ENCODE results near the gene COTL1. TPM values are rescaled to one million over a fixed set of nuclear protein-coding genes. Genes with fewer than 3 reads are reported as not detected.

COTL1 gene
- total and polyA plus RNA-seq, 4 donors: 12.0 to 59.5 (median 23.0) TPM

- Histone ChIP-seq H3K27me3 (ENCODE audit: control insufficient read depth in 4 of 4, insufficient read depth in 4 of 4, low read length in 3 of 4) (no peaks in the 10 kb centered on the region), H3K9me3 (ENCODE audit: control insufficient read depth in 4 of 4, low read length in 3 of 4) (no peaks in the 10 kb centered on the region), H3K36me3 (ENCODE audit: control insufficient read depth in 4 of 4, insufficient read depth in 3 of 4, low read depth in 1 of 4, low read length in 3 of 4) (peaks cover 0 to 3% (median 0%) of the 10 kb centered on the region in 4 donors), H3K9ac (ENCODE audit: low read depth in 1 of 2, low read length in 2 of 2) (no peak overlapping the region), H3K27ac (ENCODE audit: low read depth in 1 of 2, low read length in 2 of 2) (no peak overlapping the region), H3K4me3 (ENCODE audit: low read depth in 1 of 3, low read length in 3 of 3) (no peak overlapping the region), H3K4me1 (ENCODE audit: control insufficient read depth in 4 of 4, insufficient read depth in 4 of 4, low read length in 3 of 4) (no peaks in the 10 kb centered on the region)
- DNase-seq (ENCODE audit: low spot score): no peak
- WGBS: 78% methylated on average over 16 of the region's 16 CpGs
- TF ChIP-seq HNF4G (IDR thresholded peaks at IDR 0.05): no peak
- no peak for TF ChIP-seq FOXA1 (IDR thresholded peaks at IDR 0.05)
- no peak for TF ChIP-seq CTCF (IDR thresholded peaks at IDR 0.05; ENCODE audit: low read depth, low read length, missing input control)
- TF ChIP-seq REST (IDR thresholded peaks at IDR 0.05): no peak
- TF ChIP-seq EGR1 (IDR thresholded peaks at IDR 0.05; ENCODE audit: low read depth in 2 of 2): no peak
- TF ChIP-seq RAD21 (IDR thresholded peaks at IDR 0.05): no peak
- TF ChIP-seq NR2F2 (IDR thresholded peaks at IDR 0.05): no peak
- no peak for TF ChIP-seq GABPA (IDR thresholded peaks at IDR 0.05 in 1 of 2, conservative IDR thresholded peaks at IDR 0.05 in 1 of 2)
- no peak for TF ChIP-seq RXRA (IDR thresholded peaks at IDR 0.05)
- TF ChIP-seq, protein P1, sequence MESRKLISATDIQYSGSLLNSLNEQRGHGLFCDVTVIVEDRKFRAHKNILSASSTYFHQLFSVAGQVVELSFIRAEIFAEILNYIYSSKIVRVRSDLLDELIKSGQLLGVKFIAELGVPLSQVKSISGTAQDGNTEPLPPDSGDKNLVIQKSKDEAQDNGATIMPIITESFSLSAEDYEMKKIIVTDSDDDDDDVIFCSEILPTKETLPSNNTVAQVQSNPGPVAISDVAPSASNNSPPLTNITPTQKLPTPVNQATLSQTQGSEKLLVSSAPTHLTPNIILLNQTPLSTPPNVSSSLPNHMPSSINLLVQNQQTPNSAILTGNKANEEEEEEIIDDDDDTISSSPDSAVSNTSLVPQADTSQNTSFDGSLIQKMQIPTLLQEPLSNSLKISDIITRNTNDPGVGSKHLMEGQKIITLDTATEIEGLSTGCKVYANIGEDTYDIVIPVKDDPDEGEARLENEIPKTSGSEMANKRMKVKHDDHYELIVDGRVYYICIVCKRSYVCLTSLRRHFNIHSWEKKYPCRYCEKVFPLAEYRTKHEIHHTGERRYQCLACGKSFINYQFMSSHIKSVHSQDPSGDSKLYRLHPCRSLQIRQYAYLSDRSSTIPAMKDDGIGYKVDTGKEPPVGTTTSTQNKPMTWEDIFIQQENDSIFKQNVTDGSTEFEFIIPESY (IDR thresholded peaks at IDR 0.05): no peak
- TF ChIP-seq HNF4A (conservative IDR thresholded peaks at IDR 0.05): no peak
- no peak for TF ChIP-seq ATF3 (IDR thresholded peaks at IDR 0.05)
- TF ChIP-seq TAF1 (conservative IDR thresholded peaks at IDR 0.05): no peak
- TF ChIP-seq, protein P2, sequence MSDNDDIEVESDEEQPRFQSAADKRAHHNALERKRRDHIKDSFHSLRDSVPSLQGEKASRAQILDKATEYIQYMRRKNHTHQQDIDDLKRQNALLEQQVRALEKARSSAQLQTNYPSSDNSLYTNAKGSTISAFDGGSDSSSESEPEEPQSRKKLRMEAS (IDR thresholded peaks at IDR 0.05): no peak
- TF ChIP-seq FOXA2 (IDR thresholded peaks at IDR 0.05): no peak
- TF ChIP-seq SP1 (IDR thresholded peaks at IDR 0.05): no peak
- TF ChIP-seq JUND (IDR thresholded peaks at IDR 0.05): no peak
- no peak for TF ChIP-seq YY1 (IDR thresholded peaks at IDR 0.05)
Measured at GRCh38 chr16:84562174-84562815, 55.6 kb downstream of the COTL1 start.

Measured in liver (tissue), 9 donors.